A549 (cell line): ENCODE data around the gene WTAP. TPM values are rescaled to one million over a fixed set of nuclear protein-coding genes. Genes with fewer than 3 reads are reported as not detected.
"Not testable (repeated sequence)": the region's sequence is repeated elsewhere in the genome, so short reads cannot be mapped to it uniquely, and the experiment has no call there.

Experiments used
- ATAC-seq, 2 experiments: fragments of 200-7000 bp in 1 of 2; fragments of >200 bp in 1 of 2; cut with Nextera tagmentation in 1 of 2; cut with Tn5 transposase in 1 of 2; 3 replicates each; pipeline versions ENCODE4 v1.8.0 to v1.9.1; 2018 to 2020; ENCODE audit warnings: mild to moderate bottlenecking in 1 of 2, moderate library complexity in 1 of 2
- CTCF ChIA-PET: fragments of 300-600 bp; sonication (Branson Sonifier 250); formaldehyde crosslinking; extraction: SDS; loops from one replicate; lab custom pipeline; 2021; ENCODE audit warnings: antibody characterized with exemption, inconsistent platforms; lab: Yijun Ruan, JAX
- POLR2A ChIA-PET: fragments of 350-600 bp; formaldehyde crosslinking; extraction: SDS; loops from one replicate; lab custom pipeline; 2021; ENCODE audit warnings: antibody characterized with exemption, inconsistent platforms; lab: Yijun Ruan, JAX
- DNase-seq, 2 experiments: peaks; one replicate each; pipeline versions ENCODE4 v3.0.0 to v3.0.0-alpha.2; 2011 to 2016; ENCODE audit warnings: low read depth in 1 of 2, low spot score in 1 of 2
- FAIRE-seq: peaks from 2 replicates; lab custom pipeline; 2011; peaks lifted over from hg19 to GRCh38; lab: Jason Lieb, UNC
- H3K27ac ChIP-seq, 2 experiments: fragments of >200 bp; sonication (Bioruptor Twin); formaldehyde crosslinking; 3 replicates each; pipeline ENCODE4 v1.5.1; 2016 to 2017
- H3K4me1 ChIP-seq: fragments of >200 bp; sonication (Bioruptor Twin); formaldehyde crosslinking; 3 replicates; pipeline ENCODE4 v1.6.1; 2016
- H3K4me2 ChIP-seq: fragments of >200 bp; sonication (Bioruptor Twin); formaldehyde crosslinking; 3 replicates; pipeline ENCODE4 v1.6.1; 2016
- H3K4me3 ChIP-seq: fragments of >200 bp; sonication (Bioruptor Twin); formaldehyde crosslinking; 3 replicates; pipeline ENCODE4 v1.5.1; 2016
- H3K9me3 ChIP-seq: fragments of >200 bp; sonication (Bioruptor Twin); formaldehyde crosslinking; 3 replicates; pipeline ENCODE4 v1.6.1; 2016
- CBX2 ChIP-seq: fragments of 200-600 bp; sonication (generic); IDR thresholded peaks from 2 replicates; pipeline ENCODE4 v1.6.1; 2016; ENCODE audit warnings: low read depth, mild to moderate bottlenecking, borderline replicate concordance
- EHF ChIP-seq: fragments of 250-450 bp; sonication (Bioruptor Pico); IDR thresholded peaks from 2 replicates; pipeline ENCODE4 v1.5.0; 2020; ENCODE audit warnings: mild to moderate bottlenecking
- EHMT2 ChIP-seq: fragments of 200-600 bp; sonication (generic); IDR thresholded peaks from 2 replicates; pipeline ENCODE4 v1.6.1; 2016; ENCODE audit warnings: antibody characterized with exemption, low read depth, mild to moderate bottlenecking, moderate library complexity
- FOSL2 ChIP-seq, 2 experiments: fragments of 450-650 bp in 1 of 2; fragments of >200 bp in 1 of 2; sonication (Bioruptor Twin) in 1 of 2; formaldehyde crosslinking; IDR thresholded peaks; 2 replicates each; pipeline versions ENCODE4 v1.5.0 to v1.6.1; 2016 to 2020; ENCODE audit warnings: mild to moderate bottlenecking in 1 of 2, moderate library complexity in 1 of 2
- FOXS1 ChIP-seq: fragments of 250-450 bp; sonication (Bioruptor Pico); IDR thresholded peaks from 2 replicates; pipeline ENCODE4 v1.5.0; 2020; ENCODE audit warnings: mild to moderate bottlenecking, moderate library complexity
- GATA3 ChIP-seq: IDR thresholded peaks from 2 replicates; pipeline ENCODE4 v1.6.1; 2012; ENCODE audit warnings: borderline replicate concordance
- HMGXB4 ChIP-seq: fragments of 250-450 bp; sonication (Bioruptor Pico); IDR thresholded peaks from 2 replicates; pipeline ENCODE4 v1.5.0; 2021; ENCODE audit warnings: mild to moderate bottlenecking, moderate library complexity, borderline replicate concordance
- HOXA7 ChIP-seq: fragments of 250-450 bp; sonication (Bioruptor Pico); IDR thresholded peaks from 2 replicates; pipeline ENCODE4 v1.5.0; 2020; ENCODE audit warnings: mild to moderate bottlenecking, moderate library complexity
- HOXB5 ChIP-seq: fragments of 250-450 bp; sonication (Bioruptor Pico); IDR thresholded peaks from 2 replicates; pipeline ENCODE4 v1.5.0; 2020; ENCODE audit warnings: mild to moderate bottlenecking, moderate library complexity
- JUN ChIP-seq, 2 experiments: fragments of >200 bp; sonication (Bioruptor Twin); formaldehyde crosslinking; IDR thresholded peaks; 2 replicates in 1 of 2; 3 replicates in 1 of 2; pipeline ENCODE4 v1.6.1; 2016 to 2017
- MAFK ChIP-seq: fragments of 450-650 bp; IDR thresholded peaks from 2 replicates; pipeline ENCODE4 v1.6.1; 2014; ENCODE audit not compliant: partially characterized antibody
- MAZ ChIP-seq: fragments of 150-350 bp; IDR thresholded peaks from 2 replicates; pipeline ENCODE4 v1.6.1; 2014; ENCODE audit warnings: antibody characterized with exemption, low read depth, low read length, borderline replicate concordance
- NFE2L2 ChIP-seq: fragments of 150-350 bp; conservative IDR thresholded peaks from 2 replicates; pipeline ENCODE4 v1.6.1; 2014; ENCODE audit warnings: low read length
- POLR2A ChIP-seq: IDR thresholded peaks from 2 replicates; pipeline ENCODE4 v1.6.1; 2012; ENCODE audit warnings: mild to moderate bottlenecking, low read length
- POLR2AphosphoS2 ChIP-seq: conservative IDR thresholded peaks from 2 replicates; pipeline ENCODE4 v1.6.1; 2012; ENCODE audit warnings: low read length, improper control_type of control experiment, inconsistent platforms
- SMC3 ChIP-seq: fragments of >200 bp; sonication (Bioruptor Twin); formaldehyde crosslinking; IDR thresholded peaks from 3 replicates; pipeline ENCODE4 v1.6.1; 2018; ENCODE audit warnings: inconsistent platforms
- TFCP2L1 ChIP-seq: fragments of 250-450 bp; sonication (Bioruptor Pico); IDR thresholded peaks from 2 replicates; pipeline ENCODE4 v1.5.0; 2021; ENCODE audit warnings: mild to moderate bottlenecking
- ZC3H11A ChIP-seq: fragments of 450-650 bp; IDR thresholded peaks from 2 replicates; pipeline ENCODE4 v1.6.1; 2014; ENCODE audit warnings: antibody characterized with exemption, mild to moderate bottlenecking
- ZFP36 ChIP-seq: fragments of 450-650 bp; IDR thresholded peaks from 2 replicates; pipeline ENCODE4 v1.6.1; 2014; ENCODE audit warnings: borderline replicate concordance; ENCODE audit not compliant: partially characterized antibody
- WGBS: methylation state at CpG from one replicate; pipeline ENCODE4 v1.1.6; 2017; ENCODE audit errors: missing lambda C conversion rate; 5-methylcytosine and 5-hydroxymethylcytosine counted together
- polyA plus RNA-seq, 4 experiments: library from polyadenylated mRNA; depleted of rRNA in 3 of 4; stranded (reverse); fragments of >200 nt; fragmentation: RNase III in 1 of 4; extraction: RNeasy Plus Mini Kit Qiagen cat#74134 plus additional on column Dnase treatment in 1 of 4; gene quantifications; 2 replicates in 3 of 4; 3 replicates in 1 of 4; pipeline ENCODE4 v1.2.3, GENCODE V29; 2011 to 2017
- TF ChIP-seq, protein P1 (sequence below): fragments of >200 bp; sonication (Bioruptor Twin); formaldehyde crosslinking; IDR thresholded peaks from 3 replicates; pipeline ENCODE4 v1.6.1; 2016
- TF ChIP-seq, protein P2 (sequence below): IDR thresholded peaks from 2 replicates; pipeline ENCODE4 v1.6.1; 2012
- TF ChIP-seq, protein P3 (sequence below): fragments of 200-600 bp; sonication (generic); IDR thresholded peaks from 2 replicates; pipeline ENCODE4 v1.6.1; 2016; ENCODE audit warnings: antibody characterized with exemption, mild to moderate bottlenecking, moderate library complexity

Gene WTAP
- polyA plus RNA-seq, 2 of the 4 experiments (the other 2 are of a cell fraction) = 42.4 to 53.2 TPM

GRCh38 chr6:159790956-159791598 is 63.8 kb downstream of the WTAP start:
- Histone ChIP-seq H3K27ac (peak overlapping the region; percentile 95 to 99), H3K4me2 (peak overlapping the region; percentile 96), H3K4me1 (peaks cover 42% of the 10 kb centered on the region), H3K4me3 (peak overlapping the region; percentile 92), H3K9me3 (no peaks in the 10 kb centered on the region)
- FAIRE-seq = no peak
- CTCF ChIA-PET = interaction anchor here (0.9 to 1.3 kb wide), 3 partner anchors 10 to 100 kb away, joined by 3 to 4 read pairs (median 4); no protein-coding TSS in a partner anchor
- ATAC-seq = no peak
- TF ChIP-seq, protein P1, sequence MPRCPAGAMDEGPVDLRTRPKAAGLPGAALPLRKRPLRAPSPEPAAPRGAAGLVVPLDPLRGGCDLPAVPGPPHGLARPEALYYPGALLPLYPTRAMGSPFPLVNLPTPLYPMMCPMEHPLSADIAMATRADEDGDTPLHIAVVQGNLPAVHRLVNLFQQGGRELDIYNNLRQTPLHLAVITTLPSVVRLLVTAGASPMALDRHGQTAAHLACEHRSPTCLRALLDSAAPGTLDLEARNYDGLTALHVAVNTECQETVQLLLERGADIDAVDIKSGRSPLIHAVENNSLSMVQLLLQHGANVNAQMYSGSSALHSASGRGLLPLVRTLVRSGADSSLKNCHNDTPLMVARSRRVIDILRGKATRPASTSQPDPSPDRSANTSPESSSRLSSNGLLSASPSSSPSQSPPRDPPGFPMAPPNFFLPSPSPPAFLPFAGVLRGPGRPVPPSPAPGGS = no peak
- TF ChIP-seq HMGXB4 (CRISPR knock-in tag) (no peak), NFE2L2 (no peak), JUN (IDR thresholded peaks at IDR 0.05) (no peak), TFCP2L1 (no peak)
- WGBS = 24% methylated on average over 8 of the region's 18 CpGs
- POLR2A ChIA-PET = interaction anchor here (1.8 to 2.9 kb wide), 3 partner anchors 30 to 98 kb away, joined by 12 to 15 read pairs (median 13); partner anchors contain the start of genes ACAT2, SOD2 and WTAP
- no peak for DNase-seq

- POLR2A ChIA-PET, H3K4me2 ChIP-seq, H3K27ac ChIP-seq, ATAC-seq, DNase-seq, H3K4me3 ChIP-seq, FAIRE-seq, CTCF ChIA-PET, H3K9me3 ChIP-seq: not testable (repeated sequence)
- 70% methylated on average over 8 of the region's 8 CpGs for WGBS
- H3K4me1 ChIP-seq = peaks cover 23% of the 10 kb centered on the region
Measured at GRCh38 chr6:159794976-159795375, 67.7 kb downstream of the WTAP start.

DNA sequence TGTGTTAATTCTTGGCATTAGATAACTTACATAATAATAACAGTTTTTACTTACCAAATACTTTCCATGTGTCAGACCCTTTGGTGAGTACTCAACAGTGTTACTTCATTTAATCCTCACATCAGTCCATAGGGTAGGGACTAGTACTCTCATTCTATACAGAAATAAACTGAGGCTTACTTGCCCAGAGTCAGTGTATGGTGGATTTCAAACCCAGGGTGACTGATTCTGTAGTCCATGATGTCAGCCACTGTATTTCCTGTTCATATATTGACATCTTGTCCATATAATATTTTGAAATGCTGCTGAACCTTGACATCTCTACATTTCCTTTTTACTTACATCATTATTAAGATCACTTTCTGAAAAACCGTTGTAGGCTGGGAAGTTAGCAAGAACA is 70.2 kb downstream of the WTAP start:
- WGBS = 86% methylated on average over 1 of the region's 1 CpG
- no peak for FAIRE-seq
- no peak for TF ChIP-seq FOSL2 (IDR thresholded peaks at IDR 0.05)
- TF ChIP-seq FOSL2 (CRISPR knock-in tag; IDR thresholded peaks at IDR 0.05) = no peak
- no peak for TF ChIP-seq POLR2AphosphoS2
- TF ChIP-seq, protein P2, sequence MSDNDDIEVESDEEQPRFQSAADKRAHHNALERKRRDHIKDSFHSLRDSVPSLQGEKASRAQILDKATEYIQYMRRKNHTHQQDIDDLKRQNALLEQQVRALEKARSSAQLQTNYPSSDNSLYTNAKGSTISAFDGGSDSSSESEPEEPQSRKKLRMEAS = no peak
- TF ChIP-seq TFCP2L1 = no peak
- no peak for TF ChIP-seq GATA3
- TF ChIP-seq ZFP36 = no peak
- no peak for TF ChIP-seq SMC3
- no peak for TF ChIP-seq EHF (CRISPR knock-in tag)
- no peak for TF ChIP-seq FOXS1 (CRISPR knock-in tag)
- ChIA-PET POLR2A (no interaction called here), CTCF (no interaction called here)
- H3K9me3 ChIP-seq = no peaks in the 10 kb centered on the region
- no peak overlapping the region for H3K27ac ChIP-seq
- peaks cover 11% of the 10 kb centered on the region; the same call in 2 of the 3 replicates for H3K4me1 ChIP-seq
- no peak for ATAC-seq
- H3K4me3 ChIP-seq = no peak overlapping the region
- no peak overlapping the region for H3K4me2 ChIP-seq
- DNase-seq = no peak

- FAIRE-seq = no peak
- no peak within 1 kb of the TSS for H3K4me2 ChIP-seq
- H3K4me1 ChIP-seq = peaks cover 4% of the 10 kb centered on the region; the same call in 1 of the 3 replicates
- ATAC-seq = no peak; a peak in 1 of 6 replicates
- CTCF ChIA-PET = no interaction called here
- WGBS = 94% methylated on average over 33 of the region's 50 CpGs
- DNase-seq = no peak
- POLR2A ChIA-PET = no interaction called here
- H3K9me3 ChIP-seq = no peaks in the 10 kb centered on the region
- no peak within 1 kb of the TSS for H3K27ac ChIP-seq
- H3K4me3 ChIP-seq = no peak within 1 kb of the TSS
- TF ChIP-seq, protein P3, sequence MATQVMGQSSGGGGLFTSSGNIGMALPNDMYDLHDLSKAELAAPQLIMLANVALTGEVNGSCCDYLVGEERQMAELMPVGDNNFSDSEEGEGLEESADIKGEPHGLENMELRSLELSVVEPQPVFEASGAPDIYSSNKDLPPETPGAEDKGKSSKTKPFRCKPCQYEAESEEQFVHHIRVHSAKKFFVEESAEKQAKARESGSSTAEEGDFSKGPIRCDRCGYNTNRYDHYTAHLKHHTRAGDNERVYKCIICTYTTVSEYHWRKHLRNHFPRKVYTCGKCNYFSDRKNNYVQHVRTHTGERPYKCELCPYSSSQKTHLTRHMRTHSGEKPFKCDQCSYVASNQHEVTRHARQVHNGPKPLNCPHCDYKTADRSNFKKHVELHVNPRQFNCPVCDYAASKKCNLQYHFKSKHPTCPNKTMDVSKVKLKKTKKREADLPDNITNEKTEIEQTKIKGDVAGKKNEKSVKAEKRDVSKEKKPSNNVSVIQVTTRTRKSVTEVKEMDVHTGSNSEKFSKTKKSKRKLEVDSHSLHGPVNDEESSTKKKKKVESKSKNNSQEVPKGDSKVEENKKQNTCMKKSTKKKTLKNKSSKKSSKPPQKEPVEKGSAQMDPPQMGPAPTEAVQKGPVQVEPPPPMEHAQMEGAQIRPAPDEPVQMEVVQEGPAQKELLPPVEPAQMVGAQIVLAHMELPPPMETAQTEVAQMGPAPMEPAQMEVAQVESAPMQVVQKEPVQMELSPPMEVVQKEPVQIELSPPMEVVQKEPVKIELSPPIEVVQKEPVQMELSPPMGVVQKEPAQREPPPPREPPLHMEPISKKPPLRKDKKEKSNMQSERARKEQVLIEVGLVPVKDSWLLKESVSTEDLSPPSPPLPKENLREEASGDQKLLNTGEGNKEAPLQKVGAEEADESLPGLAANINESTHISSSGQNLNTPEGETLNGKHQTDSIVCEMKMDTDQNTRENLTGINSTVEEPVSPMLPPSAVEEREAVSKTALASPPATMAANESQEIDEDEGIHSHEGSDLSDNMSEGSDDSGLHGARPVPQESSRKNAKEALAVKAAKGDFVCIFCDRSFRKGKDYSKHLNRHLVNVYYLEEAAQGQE = no peak
- TF ChIP-seq TFCP2L1 (no peak), ZC3H11A (no peak), POLR2A (no peak), HOXA7 (CRISPR knock-in tag) (no peak), CBX2 (no peak), MAZ (no peak), MAFK (no peak), HOXB5 (CRISPR knock-in tag) (no peak), EHMT2 (no peak), ZFP36 (no peak)
Measured at GRCh38 chr6:159800141-159800865, 73.0 kb downstream of the WTAP start, which contains the start of gene PNLDC1. Gene PNLDC1 (plus strand): TSS chr6:159800276. CDS start chr6:159800308, 32 bp downstream.
